Glutamatergic neuron (in vitro differentiated cells): ENCODE measurements around the gene CDH4. TPM values are rescaled to one million over a fixed set of nuclear protein-coding genes. Genes with fewer than 3 reads are reported as not detected.

Source experiments
- DNase-seq: peaks from one replicate; pipeline ENCODE4 v3.0.0; 2022
- H3K27ac Mint-ChIP-seq: one replicate; pipeline ENCODE4 v1.8.0; 2020; ENCODE audit warnings: mild to moderate bottlenecking, mixed read lengths, inconsistent platforms; ENCODE audit not compliant: unreplicated experiment
- H3K27me3 Mint-ChIP-seq: one replicate; pipeline ENCODE4 v1.8.0; 2020; ENCODE audit warnings: mild to moderate bottlenecking, moderate library complexity, mixed read lengths, inconsistent platforms; ENCODE audit not compliant: unreplicated experiment
- H3K36me3 Mint-ChIP-seq: one replicate; pipeline ENCODE4 v1.8.0; 2020; ENCODE audit warnings: mild to moderate bottlenecking, mixed read lengths, inconsistent platforms; ENCODE audit not compliant: unreplicated experiment
- H3K4me1 Mint-ChIP-seq: one replicate; pipeline ENCODE4 v1.8.0; 2020; ENCODE audit warnings: mild to moderate bottlenecking, low read depth, mixed read lengths, inconsistent platforms; ENCODE audit not compliant: unreplicated experiment
- H3K4me3 Mint-ChIP-seq: one replicate; pipeline ENCODE4 v1.8.0; 2020; ENCODE audit warnings: mild to moderate bottlenecking, mixed read lengths, inconsistent platforms; ENCODE audit not compliant: unreplicated experiment
- H3K9me3 Mint-ChIP-seq: one replicate; pipeline ENCODE4 v1.8.0; 2020; ENCODE audit warnings: mild to moderate bottlenecking, moderate library complexity, mixed read lengths, inconsistent platforms; ENCODE audit not compliant: unreplicated experiment
- total RNA-seq: library from RNA; stranded (reverse); fragmentation: NEBNext Ultra II Directional; extraction: Animal tissue kit (Norgen Biotek cat#: 25700); gene quantifications from one replicate; pipeline ENCODE4 v1.2.1, GENCODE V29; 2021; ENCODE audit not compliant: unreplicated experiment
- TF ChIP-seq, protein P1 (sequence below): fragments of 200-600 bp; sonication (generic); IDR thresholded peaks from one replicate; pipeline ENCODE4 v1.5.0; 2021; ENCODE audit not compliant: partially characterized antibody, unreplicated experiment

The CDH4 gene
- total RNA-seq, 1 donor from 2014 or later, result 1.2 TPM

DNA sequence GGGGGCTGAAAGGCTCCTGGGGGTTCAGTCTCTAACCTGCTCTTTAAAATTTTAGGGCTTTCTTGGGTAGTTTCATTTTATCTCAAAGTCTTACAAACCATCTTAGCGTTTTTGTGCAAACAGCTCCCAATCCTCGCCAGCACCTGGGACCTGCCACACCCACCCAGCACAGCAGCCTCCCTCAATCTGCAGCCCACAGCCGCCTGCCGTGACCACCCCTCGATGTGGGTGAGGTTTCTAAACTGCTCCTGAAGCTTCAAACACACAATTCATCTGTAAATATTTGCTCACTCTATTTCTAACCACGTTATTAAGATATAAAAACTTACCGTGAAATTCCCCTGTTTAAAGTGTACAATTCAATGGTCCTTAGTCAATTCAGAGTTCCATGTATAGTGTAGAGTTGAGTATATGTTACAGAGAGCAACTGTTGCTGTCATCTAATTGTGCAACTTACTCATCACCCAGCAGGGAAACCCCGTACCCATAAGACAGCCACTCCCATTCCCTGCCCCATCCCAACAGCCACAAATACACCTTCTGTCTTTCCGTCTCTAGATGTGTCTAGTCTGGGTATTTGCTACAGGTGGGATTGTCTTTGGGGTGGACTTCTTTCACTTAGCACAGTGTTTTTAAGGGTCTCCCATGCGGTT lies 432.6 kb downstream of the CDH4 start:
- no peak for DNase-seq
- TF ChIP-seq, protein P1, sequence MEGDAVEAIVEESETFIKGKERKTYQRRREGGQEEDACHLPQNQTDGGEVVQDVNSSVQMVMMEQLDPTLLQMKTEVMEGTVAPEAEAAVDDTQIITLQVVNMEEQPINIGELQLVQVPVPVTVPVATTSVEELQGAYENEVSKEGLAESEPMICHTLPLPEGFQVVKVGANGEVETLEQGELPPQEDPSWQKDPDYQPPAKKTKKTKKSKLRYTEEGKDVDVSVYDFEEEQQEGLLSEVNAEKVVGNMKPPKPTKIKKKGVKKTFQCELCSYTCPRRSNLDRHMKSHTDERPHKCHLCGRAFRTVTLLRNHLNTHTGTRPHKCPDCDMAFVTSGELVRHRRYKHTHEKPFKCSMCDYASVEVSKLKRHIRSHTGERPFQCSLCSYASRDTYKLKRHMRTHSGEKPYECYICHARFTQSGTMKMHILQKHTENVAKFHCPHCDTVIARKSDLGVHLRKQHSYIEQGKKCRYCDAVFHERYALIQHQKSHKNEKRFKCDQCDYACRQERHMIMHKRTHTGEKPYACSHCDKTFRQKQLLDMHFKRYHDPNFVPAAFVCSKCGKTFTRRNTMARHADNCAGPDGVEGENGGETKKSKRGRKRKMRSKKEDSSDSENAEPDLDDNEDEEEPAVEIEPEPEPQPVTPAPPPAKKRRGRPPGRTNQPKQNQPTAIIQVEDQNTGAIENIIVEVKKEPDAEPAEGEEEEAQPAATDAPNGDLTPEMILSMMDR, result no peak
- H3K4me1 Mint-ChIP-seq, result no peaks in the 10 kb centered on the region
- peaks cover 7% of the 10 kb centered on the region for H3K27me3 Mint-ChIP-seq
- H3K36me3 Mint-ChIP-seq, result peaks cover 3% of the 10 kb centered on the region
- H3K27ac Mint-ChIP-seq, result no peak overlapping the region
- no peak overlapping the region for H3K4me3 Mint-ChIP-seq
- no peaks in the 10 kb centered on the region for H3K9me3 Mint-ChIP-seq

DNA sequence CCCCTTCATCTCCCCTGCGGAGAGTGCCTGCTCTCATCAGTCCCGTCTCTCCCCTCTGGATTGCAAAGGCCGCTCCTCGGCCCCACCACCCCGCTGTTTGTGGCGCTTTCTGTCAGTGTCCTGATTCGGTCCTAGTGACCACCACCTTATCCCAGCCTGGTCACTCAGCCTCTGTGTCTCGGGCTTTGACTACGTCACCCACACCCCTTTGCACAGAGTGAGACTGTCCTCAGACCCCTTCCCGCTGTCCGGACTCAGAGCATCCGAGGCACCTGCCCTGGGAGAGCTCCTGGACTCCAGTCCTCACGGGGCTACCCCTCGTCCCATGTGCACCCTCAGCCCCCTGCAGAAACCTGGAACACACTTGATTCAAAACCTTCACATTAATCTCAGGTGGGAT lies 433.4 kb downstream of the CDH4 start:
- H3K27me3 Mint-ChIP-seq, result peaks cover 7% of the 10 kb centered on the region
- H3K9me3 Mint-ChIP-seq, result peaks cover 3% of the 10 kb centered on the region
- no peak for DNase-seq
- peaks cover 7% of the 10 kb centered on the region for H3K36me3 Mint-ChIP-seq
- H3K4me1 Mint-ChIP-seq, result no peaks in the 10 kb centered on the region
- no peak overlapping the region for H3K4me3 Mint-ChIP-seq
- TF ChIP-seq, protein P1, result no peak
- H3K27ac Mint-ChIP-seq, result no peak overlapping the region

- peaks cover 7% of the 10 kb centered on the region for H3K36me3 Mint-ChIP-seq
- DNase-seq, result no peak
- no peaks in the 10 kb centered on the region for H3K4me1 Mint-ChIP-seq
- H3K9me3 Mint-ChIP-seq, result peaks cover 3% of the 10 kb centered on the region
- TF ChIP-seq, protein P1, result no peak
- H3K27me3 Mint-ChIP-seq, result peaks cover 7% of the 10 kb centered on the region
- no peak overlapping the region for H3K27ac Mint-ChIP-seq
- no peak overlapping the region for H3K4me3 Mint-ChIP-seq
These were observed 434.2 kb downstream of the CDH4 start for GRCh38 chr20:61686051-61686936.

DNA sequence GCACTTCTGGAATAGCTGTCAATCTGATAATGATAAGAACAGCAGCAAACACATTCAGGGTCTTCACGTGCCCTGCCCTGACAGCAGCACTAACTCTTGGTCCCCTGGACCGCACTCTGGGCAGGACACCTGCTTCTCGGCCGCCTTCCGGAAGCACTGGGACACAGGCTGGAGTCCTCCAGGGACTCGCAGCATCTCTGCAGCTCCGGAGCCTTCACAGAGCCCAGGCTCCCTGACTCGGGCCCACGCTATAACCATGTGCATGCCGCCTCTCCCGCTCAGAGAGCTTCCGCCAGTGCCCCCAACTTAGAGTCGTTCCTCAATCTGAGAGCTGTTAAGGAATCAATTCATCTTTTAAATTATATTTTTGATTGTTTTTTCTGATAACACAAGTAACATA lies 436.4 kb downstream of the CDH4 start:
- no peak for DNase-seq
- Mint-ChIP-seq H3K36me3 (peaks cover 7% of the 10 kb centered on the region), H3K9me3 (peaks cover 4% of the 10 kb centered on the region), H3K27me3 (peaks cover 7% of the 10 kb centered on the region), H3K4me1 (peaks cover 3% of the 10 kb centered on the region), H3K27ac (no peak overlapping the region), H3K4me3 (no peak overlapping the region)
- TF ChIP-seq, protein P1, result no peak

DNA sequence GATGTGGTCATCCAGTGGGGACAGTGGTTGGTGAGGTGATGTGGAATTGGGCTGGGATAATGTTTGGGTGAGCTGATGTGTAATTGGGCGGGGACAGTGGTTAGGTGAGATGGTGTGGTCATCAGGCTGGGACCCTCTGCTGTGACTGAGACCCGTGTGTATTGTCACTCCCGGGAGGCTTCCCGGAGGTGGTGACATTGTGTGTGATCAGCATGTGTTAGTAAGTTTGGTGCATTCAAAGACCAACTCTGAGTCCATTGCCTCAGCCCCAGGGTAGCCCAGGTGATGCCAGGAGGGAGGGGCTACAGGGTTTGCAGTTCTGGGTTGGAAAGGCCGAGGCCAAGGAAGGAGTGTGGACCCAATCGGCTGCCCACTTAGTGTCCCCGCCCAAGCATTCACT lies 438.1 kb downstream of the CDH4 start:
- peaks cover 7% of the 10 kb centered on the region for H3K36me3 Mint-ChIP-seq
- no peak overlapping the region for H3K27ac Mint-ChIP-seq
- DNase-seq, result no peak
- TF ChIP-seq, protein P1, result no peak
- H3K27me3 Mint-ChIP-seq, result peaks cover 6% of the 10 kb centered on the region
- H3K9me3 Mint-ChIP-seq, result peaks cover 4% of the 10 kb centered on the region
- no peak overlapping the region for H3K4me3 Mint-ChIP-seq
- H3K4me1 Mint-ChIP-seq, result peaks cover 3% of the 10 kb centered on the region
